ENCODE data around the gene KIAA1755.

Gene KIAA1755

DNA sequence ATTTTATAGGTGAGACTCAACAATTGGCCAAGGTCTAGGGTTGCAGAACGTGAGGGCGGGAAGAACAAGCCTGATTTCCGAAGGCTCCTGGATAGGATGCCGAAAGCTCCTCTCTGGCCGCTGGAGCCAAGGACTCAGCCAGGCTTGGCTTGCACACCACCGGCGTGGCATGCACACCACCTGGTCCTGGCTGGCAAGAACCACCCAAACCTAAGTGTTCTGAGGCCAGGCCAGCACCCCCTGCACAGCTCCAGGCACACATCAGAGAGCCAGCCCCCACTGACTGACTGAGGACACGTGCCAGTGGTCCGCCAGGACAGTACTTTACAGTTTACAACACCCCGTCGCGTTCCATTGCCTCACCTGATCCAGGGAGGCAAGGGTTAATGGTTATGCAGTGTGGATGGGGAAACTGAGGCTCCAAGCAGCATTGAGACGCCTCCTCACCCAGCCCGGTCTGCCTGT, 95.9 kb downstream of the KIAA1755 start:
- no peak for DNase-seq

DNA sequence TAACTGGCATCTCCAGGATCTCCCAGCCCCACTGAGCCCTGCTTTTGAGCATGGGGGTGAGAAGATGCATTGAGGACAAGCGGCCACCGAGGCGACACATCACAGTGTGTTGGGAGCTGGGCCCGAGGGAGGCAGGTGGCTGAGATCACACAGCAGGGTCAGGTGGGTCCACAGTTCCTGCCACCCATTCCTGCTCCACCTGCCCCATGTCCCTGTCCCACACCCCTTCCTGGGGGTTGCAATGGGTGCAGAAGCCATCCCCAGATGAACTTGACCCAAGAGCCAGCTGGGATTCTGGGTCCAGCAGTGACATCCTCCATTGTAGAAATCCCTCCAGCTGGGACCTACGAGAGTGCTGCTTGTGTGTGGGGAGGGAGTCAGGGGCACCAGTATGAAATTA, 96.5 kb downstream of the KIAA1755 start:
- DNase-seq = no peak

DNA sequence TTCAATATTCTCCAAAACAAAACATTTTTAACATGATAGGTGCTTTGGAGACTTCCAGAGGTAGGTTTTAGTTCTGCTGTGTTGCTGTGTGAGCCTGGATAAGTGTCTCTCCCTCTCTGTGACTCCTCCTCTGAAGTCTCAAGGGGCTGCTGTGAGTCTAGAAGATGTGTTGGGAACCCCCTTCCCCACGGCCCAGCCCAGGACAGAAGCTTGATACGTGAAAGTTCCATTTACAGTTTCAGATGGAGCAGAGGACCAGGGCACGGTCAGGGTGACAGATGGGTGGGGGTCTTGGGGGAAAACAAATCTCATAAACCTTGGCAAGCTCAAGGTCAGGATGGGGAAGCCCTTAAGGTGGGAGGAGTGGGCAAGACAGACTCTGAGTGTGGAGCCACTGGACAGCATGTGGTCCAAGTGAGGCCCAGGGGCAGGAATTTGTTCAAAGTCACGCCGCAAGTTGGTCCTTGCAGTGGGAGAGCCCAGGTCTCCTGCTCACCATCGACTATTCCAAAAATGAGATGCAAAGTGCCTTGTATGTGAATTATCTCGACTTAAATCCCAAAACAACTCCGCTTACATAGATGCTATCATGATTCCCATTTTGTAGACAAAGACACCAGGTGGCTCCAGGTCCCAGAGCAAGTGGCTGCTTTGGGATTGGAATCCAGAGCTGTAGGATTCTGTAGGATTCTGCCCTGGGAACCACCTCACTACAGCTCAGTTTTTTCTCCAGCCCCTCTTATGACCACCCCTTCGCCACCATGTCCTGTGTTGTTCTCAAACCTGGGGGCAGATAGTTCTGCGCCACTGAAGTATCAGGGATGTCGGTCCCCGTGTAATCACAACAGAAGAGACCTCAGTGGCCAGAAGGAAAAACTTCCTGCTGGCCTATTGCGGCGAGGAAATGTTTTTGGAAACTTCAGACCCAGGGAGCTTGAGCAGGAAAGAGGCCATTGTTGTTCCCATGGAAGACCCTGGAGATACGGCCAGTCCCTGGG, 97.4 kb downstream of the KIAA1755 start:
- no peak for DNase-seq

DNA sequence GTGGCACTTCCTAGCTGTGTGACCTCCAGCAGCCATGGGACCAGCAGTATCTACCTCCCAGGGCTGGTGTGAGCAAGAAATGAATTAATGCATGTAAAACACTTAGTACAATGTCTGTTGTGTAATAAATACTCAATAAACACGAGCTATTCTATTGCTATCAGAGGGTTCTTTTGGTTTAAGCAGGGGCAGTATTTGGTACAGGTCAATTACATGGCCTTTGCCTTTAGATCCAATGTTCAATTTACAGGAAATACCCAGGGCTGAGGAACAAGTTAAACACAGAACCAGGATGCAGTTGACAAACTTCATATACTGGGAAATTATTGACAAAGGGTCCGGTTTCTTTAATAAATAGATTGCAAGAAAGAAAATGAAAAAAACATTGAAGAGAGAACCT, 98.4 kb downstream of the KIAA1755 start:
- no peak for DNase-seq

DNA sequence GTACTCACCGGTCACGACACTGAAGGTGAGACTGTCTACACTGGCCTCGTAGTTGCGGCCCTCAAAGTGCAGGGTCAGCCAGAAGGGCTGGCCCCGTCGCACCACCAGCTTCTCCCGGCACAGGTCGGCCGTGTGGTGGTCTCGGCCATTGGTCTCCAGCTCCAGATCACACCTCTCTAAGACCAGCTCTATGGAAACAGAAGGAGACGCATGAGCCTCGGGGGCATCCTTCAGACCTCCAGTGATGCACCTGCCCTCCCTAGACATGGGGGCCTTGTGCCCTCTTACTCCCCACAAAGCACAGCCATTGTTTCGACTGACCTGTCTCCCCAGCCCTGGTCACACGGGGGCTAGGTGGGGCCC, 99.1 kb downstream of the KIAA1755 start:
- no peak for DNase-seq

All from NCI-H187 (cell line).